ENCODE results near the gene FOXN3. TPM values are rescaled to one million over a fixed set of nuclear protein-coding genes. Genes with fewer than 3 reads are reported as not detected.

Gene FOXN3
- total and polyA plus RNA-seq, 10 of the 15 experiments (the other 5 are each of a cell fraction or from before 2014, with no cell fraction given): 4.5 to 68.9 (median 29.7) TPM

DNA sequence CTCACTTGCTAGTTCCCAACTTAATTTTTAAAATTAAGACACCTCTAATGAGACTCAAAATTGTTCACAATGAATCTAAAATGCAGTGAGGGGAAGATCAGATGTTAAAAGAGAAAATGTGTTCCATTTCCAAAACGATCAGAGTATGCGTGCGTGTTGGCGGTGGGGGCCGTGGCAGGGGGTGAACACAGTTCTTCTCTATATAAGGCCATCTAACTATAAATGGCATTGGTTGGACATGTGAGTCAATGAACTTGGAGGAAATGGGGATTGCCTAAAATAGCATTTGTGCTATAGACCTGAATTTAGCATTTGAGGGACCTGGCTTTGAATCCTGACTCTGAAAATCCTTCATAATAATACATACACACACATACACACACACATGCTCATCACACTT lies 149.4 kb downstream of the FOXN3 start:
- Histone ChIP-seq H3K36me3 (ENCODE audit: control insufficient read depth in 2 of 2, insufficient read depth in 2 of 2, low read length in 1 of 2) (peaks cover 1 to 4% of the 10 kb centered on the region in 2 experiments), H3K79me2 (ENCODE audit: control insufficient read depth, insufficient read depth, low read length) (peaks cover 18% of the 10 kb centered on the region), H3K9me3 (replicated peaks; ENCODE audit: control insufficient read depth, insufficient read depth, low read length) (no peaks in the 10 kb centered on the region), H3K4me2 (ENCODE audit: control insufficient read depth, insufficient read depth) (no peak overlapping the region), H4K20me1 (ENCODE audit: control insufficient read depth, insufficient read depth) (no peaks in the 10 kb centered on the region), H3K9ac (ENCODE audit: control insufficient read depth, insufficient read depth, low read length) (no peak overlapping the region), H3K27me3 (replicated peaks in 1 of 2; ENCODE audit: control insufficient read depth in 2 of 2, insufficient read depth in 2 of 2, low read length in 1 of 2) (no peaks in the 10 kb centered on the region), H3K4me3 (no peak overlapping the region), H2AFZ (ENCODE audit: control insufficient read depth, low read depth, low read length) (no peak overlapping the region), H3K4me1 (ENCODE audit: control insufficient read depth, insufficient read depth, low read length) (peaks cover 42% of the 10 kb centered on the region), H3K27ac (ENCODE audit: control insufficient read depth, insufficient read depth) (no peak overlapping the region)
- FAIRE-seq (no peak), DNase-seq (ENCODE audit: low read depth, low spot score) (no peak), ATAC-seq (no peak)
- in situ Hi-C loops (cut with MboI): no loop called here
- ChIA-PET CTCF (no interaction called here), POLR2A (interaction anchor here (1.3 kb wide), 1 partner anchor 19 kb away, joined by 3 read pairs; no protein-coding TSS in a partner anchor), RAD21 (ENCODE audit: unreplicated experiment) (interaction anchor here (1.4 kb wide), 1 partner anchor 36 kb away, joined by 4 read pairs; no protein-coding TSS in a partner anchor), SMC1A (ENCODE audit: uncharacterized antibody, unreplicated experiment) (interaction anchor here (0.8 to 1.4 kb wide), 5 partner anchors 9 to 147 kb away, joined by 3 to 5 read pairs (median 3); no protein-coding TSS in a partner anchor)
- no TSS peak for BruUV-seq (replicated peaks)
- 90% methylated on average over 5 of the region's 5 CpGs for WGBS (ENCODE audit: insufficient coverage, insufficient replicate concordance, low lambda C conversion rate, missing lambda C conversion rate)
- intact Hi-C loops (cut with micrococcal nuclease; ENCODE audit: unreplicated experiment): no loop called here
- TF ChIP-seq POLR2AphosphoS5 (IDR thresholded peaks at IDR 0.05; ENCODE audit: low read length): no peak
- TF ChIP-seq SRF (IDR thresholded peaks at IDR 0.05; ENCODE audit: low read depth in 2 of 2, low read length in 2 of 2): peak in 1 of 2 experiments; percentile 57; a peak in 1 of 4 replicates
- no peak for TF ChIP-seq EP300 (IDR thresholded peaks at IDR 0.05; ENCODE audit: borderline replicate concordance in 1 of 2, control insufficient read depth in 1 of 2, low read depth in 2 of 2, low read length in 2 of 2)
- TF ChIP-seq LARP7 (IDR thresholded peaks at IDR 0.05): no peak

DNA sequence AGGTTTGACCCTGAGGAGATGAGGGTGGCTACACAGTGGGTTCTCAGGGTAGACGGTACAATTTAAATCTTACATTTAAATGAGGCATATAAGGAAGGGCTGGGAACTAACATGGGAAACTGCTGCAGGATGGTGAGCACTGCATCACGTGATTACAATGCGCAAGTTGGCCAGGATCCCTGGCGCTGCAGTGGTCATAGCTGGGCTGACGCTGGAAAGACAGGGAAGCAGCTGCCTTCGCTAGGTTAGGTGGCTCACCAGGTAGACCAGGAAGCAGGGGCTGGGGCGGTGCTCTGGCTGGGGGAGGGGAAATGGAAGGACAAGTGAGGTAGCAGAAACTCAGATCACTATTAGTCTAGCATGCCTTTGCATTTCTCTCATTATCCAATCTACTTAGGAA lies 149.9 kb downstream of the FOXN3 start:
- Histone ChIP-seq H2AFZ (ENCODE audit: control insufficient read depth, low read depth, low read length) (no peak overlapping the region), H3K9me3 (replicated peaks; ENCODE audit: control insufficient read depth, insufficient read depth, low read length) (no peaks in the 10 kb centered on the region), H3K4me2 (ENCODE audit: control insufficient read depth, insufficient read depth) (no peak overlapping the region), H3K27ac (ENCODE audit: control insufficient read depth, insufficient read depth) (no peak overlapping the region), H3K9ac (ENCODE audit: control insufficient read depth, insufficient read depth, low read length) (no peak overlapping the region), H3K79me2 (ENCODE audit: control insufficient read depth, insufficient read depth, low read length) (peaks cover 18% of the 10 kb centered on the region), H4K20me1 (ENCODE audit: control insufficient read depth, insufficient read depth) (no peaks in the 10 kb centered on the region), H3K4me1 (ENCODE audit: control insufficient read depth, insufficient read depth, low read length) (peaks cover 40% of the 10 kb centered on the region), H3K27me3 (replicated peaks in 1 of 2; ENCODE audit: control insufficient read depth in 2 of 2, insufficient read depth in 2 of 2, low read length in 1 of 2) (no peaks in the 10 kb centered on the region), H3K36me3 (ENCODE audit: control insufficient read depth in 2 of 2, insufficient read depth in 2 of 2, low read length in 1 of 2) (peaks cover 1 to 4% of the 10 kb centered on the region in 2 experiments), H3K4me3 (no peak overlapping the region)
- WGBS (ENCODE audit: insufficient coverage, insufficient replicate concordance, low lambda C conversion rate, missing lambda C conversion rate): 100% methylated on average over 7 of the region's 7 CpGs
- ChIA-PET RAD21 (ENCODE audit: unreplicated experiment) (no interaction called here), SMC1A (ENCODE audit: uncharacterized antibody, unreplicated experiment) (interaction anchor here (0.9 kb wide), 1 partner anchor 38 kb away, joined by 4 read pairs; no protein-coding TSS in a partner anchor), CTCF (no interaction called here), POLR2A (interaction anchor here (1.3 kb wide), 1 partner anchor 18 kb away, joined by 3 read pairs; no protein-coding TSS in a partner anchor)
- in situ Hi-C loops (cut with MboI): no loop called here
- BruUV-seq (replicated peaks): no TSS peak
- DNase-seq (ENCODE audit: low read depth, low spot score) (no peak), ATAC-seq (no peak), FAIRE-seq (no peak)
- intact Hi-C loops (cut with micrococcal nuclease; ENCODE audit: unreplicated experiment): no loop called here
- TF ChIP-seq WRNIP1 (IDR thresholded peaks at IDR 0.05; ENCODE audit: borderline replicate concordance, low read depth, low read length) (no peak), GABPA (IDR thresholded peaks at IDR 0.05; ENCODE audit: low read depth) (no peak), ZZZ3 (IDR thresholded peaks at IDR 0.05; ENCODE audit: control insufficient read depth, insufficient read length, low read depth) (no peak)
- TF ChIP-seq, protein P1, sequence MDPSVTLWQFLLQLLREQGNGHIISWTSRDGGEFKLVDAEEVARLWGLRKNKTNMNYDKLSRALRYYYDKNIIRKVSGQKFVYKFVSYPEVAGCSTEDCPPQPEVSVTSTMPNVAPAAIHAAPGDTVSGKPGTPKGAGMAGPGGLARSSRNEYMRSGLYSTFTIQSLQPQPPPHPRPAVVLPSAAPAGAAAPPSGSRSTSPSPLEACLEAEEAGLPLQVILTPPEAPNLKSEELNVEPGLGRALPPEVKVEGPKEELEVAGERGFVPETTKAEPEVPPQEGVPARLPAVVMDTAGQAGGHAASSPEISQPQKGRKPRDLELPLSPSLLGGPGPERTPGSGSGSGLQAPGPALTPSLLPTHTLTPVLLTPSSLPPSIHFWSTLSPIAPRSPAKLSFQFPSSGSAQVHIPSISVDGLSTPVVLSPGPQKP (IDR thresholded peaks at IDR 0.05; ENCODE audit: low read depth, low read length): no peak
- TF ChIP-seq, protein P2, sequence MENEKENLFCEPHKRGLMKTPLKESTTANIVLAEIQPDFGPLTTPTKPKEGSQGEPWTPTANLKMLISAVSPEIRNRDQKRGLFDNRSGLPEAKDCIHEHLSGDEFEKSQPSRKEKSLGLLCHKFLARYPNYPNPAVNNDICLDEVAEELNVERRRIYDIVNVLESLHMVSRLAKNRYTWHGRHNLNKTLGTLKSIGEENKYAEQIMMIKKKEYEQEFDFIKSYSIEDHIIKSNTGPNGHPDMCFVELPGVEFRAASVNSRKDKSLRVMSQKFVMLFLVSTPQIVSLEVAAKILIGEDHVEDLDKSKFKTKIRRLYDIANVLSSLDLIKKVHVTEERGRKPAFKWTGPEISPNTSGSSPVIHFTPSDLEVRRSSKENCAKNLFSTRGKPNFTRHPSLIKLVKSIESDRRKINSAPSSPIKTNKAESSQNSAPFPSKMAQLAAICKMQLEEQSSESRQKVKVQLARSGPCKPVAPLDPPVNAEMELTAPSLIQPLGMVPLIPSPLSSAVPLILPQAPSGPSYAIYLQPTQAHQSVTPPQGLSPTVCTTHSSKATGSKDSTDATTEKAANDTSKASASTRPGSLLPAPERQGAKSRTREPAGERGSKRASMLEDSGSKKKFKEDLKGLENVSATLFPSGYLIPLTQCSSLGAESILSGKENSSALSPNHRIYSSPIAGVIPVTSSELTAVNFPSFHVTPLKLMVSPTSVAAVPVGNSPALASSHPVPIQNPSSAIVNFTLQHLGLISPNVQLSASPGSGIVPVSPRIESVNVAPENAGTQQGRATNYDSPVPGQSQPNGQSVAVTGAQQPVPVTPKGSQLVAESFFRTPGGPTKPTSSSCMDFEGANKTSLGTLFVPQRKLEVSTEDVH (IDR thresholded peaks at IDR 0.05; ENCODE audit: low read depth, partially characterized antibody): no peak
- TF ChIP-seq, protein P3, sequence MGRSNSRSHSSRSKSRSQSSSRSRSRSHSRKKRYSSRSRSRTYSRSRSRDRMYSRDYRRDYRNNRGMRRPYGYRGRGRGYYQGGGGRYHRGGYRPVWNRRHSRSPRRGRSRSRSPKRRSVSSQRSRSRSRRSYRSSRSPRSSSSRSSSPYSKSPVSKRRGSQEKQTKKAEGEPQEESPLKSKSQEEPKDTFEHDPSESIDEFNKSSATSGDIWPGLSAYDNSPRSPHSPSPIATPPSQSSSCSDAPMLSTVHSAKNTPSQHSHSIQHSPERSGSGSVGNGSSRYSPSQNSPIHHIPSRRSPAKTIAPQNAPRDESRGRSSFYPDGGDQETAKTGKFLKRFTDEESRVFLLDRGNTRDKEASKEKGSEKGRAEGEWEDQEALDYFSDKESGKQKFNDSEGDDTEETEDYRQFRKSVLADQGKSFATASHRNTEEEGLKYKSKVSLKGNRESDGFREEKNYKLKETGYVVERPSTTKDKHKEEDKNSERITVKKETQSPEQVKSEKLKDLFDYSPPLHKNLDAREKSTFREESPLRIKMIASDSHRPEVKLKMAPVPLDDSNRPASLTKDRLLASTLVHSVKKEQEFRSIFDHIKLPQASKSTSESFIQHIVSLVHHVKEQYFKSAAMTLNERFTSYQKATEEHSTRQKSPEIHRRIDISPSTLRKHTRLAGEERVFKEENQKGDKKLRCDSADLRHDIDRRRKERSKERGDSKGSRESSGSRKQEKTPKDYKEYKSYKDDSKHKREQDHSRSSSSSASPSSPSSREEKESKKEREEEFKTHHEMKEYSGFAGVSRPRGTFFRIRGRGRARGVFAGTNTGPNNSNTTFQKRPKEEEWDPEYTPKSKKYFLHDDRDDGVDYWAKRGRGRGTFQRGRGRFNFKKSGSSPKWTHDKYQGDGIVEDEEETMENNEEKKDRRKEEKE (IDR thresholded peaks at IDR 0.05): no peak
